Endometrial microvascular endothelial cells (primary cell): ENCODE data around the gene MISFA. TPM values are rescaled to one million over a fixed set of nuclear protein-coding genes. Genes with fewer than 3 reads are reported as not detected.
"Not testable (repeated sequence)": the region's sequence is repeated elsewhere in the genome, so short reads cannot be mapped to it uniquely, and the experiment has no call there.

Experiments
- in situ Hi-C: cut with HindIII; loops from 2 replicates; pipeline ENCODE4 v1.10.0; 2017; ENCODE audit warnings: low sequenced_read_pairs, low pct_unique_long_range_greater_than_20kb; ENCODE audit errors: inconsistent ontology term
- total RNA-seq: library from RNA; depleted of rRNA; stranded (reverse); fragments of >200 nt; gene quantifications from one replicate; pipeline ENCODE4 v1.2.3, GENCODE V29; 2015; ENCODE audit errors: inconsistent ontology term

MISFA gene
- 1.1 TPM for total RNA-seq

DNA sequence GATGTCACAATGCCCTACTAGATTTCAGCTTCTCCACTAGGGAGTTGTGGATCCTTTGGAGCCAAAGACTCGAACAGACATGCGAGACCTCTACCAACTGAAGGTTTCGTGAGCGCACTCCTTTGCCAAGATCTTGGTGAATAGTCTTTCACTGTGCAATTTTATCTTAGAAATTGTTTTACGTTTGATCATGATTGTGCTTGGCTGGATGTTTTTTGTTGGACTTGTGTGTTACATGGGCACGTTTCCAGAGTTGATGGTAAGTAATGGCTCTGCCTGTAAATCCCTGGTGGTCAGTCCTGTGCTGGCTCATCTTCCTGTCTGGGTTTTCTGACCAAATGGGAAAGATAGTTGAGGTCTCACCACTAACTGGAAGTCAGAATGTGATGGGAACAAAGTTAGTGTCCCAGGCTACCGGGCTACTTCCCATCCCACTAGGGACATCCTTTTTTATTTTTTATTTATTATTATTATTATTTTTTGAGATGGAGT is at the start of gene MISFA:
TSS of gene MISFA (plus strand) at position 51 of the 492 bp plus-strand sequence. CDS start at position 191, 140 bp downstream.
- in situ Hi-C loops, result no loop called here

GRCh38 chr11:18563090-18563730 is 36.4 kb upstream of the MISFA start:
- in situ Hi-C loops, result no loop called here

DNA sequence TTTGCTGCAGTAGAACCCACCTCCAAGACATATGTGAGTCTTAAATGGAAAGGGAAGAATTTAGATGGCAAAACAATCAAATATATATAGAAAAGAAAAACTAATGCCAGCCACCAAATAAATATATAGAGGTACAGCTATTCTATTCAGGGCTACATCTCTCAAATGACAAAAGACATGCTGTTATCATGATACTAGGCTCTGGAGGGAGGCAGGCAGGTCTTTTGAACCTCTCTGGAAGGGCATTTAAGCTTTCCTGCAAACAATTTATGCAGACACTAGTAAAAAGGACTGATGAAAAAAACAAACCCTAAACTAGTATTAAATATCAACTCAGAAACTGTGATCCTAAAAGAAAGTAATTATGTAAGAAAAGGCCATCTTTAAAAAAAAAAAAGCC is 35.4 kb upstream of the MISFA start:
- in situ Hi-C loops, result no loop called here

DNA sequence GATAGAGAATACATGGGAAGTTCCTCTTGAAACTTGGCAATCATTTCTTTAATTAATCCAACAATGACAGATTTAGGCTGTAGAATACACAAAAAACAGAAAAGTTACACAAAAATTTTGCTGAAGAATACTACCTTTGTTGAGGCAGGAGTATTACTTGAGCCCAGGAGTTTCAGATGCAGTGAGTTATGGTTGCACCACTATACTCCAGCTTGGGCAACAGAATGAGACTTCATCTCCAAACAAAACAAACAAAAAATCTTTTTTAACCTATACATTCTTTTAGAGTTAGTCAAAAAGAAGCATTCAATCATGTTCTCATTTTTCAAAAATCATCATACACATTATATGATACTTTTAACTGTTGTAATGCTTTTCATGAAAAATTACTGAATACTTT is 33.2 kb upstream of the MISFA start:
- in situ Hi-C loops, result no loop called here

- in situ Hi-C loops, result no loop called here
These were observed 32.5 kb upstream of the MISFA start for GRCh38 chr11:18567081-18567480.

- in situ Hi-C loops, result no loop called here
These were observed 24.2 kb upstream of the MISFA start for GRCh38 chr11:18575361-18575760.

- in situ Hi-C loops, result no loop called here
These were observed 20.5 kb upstream of the MISFA start for GRCh38 chr11:18578975-18579598.

- in situ Hi-C loops, result no loop called here
These were observed 19.3 kb upstream of the MISFA start for GRCh38 chr11:18580113-18580766.

GRCh38 chr11:18581825-18582224 is 17.8 kb upstream of the MISFA start:
- in situ Hi-C loops, result no loop called here

DNA sequence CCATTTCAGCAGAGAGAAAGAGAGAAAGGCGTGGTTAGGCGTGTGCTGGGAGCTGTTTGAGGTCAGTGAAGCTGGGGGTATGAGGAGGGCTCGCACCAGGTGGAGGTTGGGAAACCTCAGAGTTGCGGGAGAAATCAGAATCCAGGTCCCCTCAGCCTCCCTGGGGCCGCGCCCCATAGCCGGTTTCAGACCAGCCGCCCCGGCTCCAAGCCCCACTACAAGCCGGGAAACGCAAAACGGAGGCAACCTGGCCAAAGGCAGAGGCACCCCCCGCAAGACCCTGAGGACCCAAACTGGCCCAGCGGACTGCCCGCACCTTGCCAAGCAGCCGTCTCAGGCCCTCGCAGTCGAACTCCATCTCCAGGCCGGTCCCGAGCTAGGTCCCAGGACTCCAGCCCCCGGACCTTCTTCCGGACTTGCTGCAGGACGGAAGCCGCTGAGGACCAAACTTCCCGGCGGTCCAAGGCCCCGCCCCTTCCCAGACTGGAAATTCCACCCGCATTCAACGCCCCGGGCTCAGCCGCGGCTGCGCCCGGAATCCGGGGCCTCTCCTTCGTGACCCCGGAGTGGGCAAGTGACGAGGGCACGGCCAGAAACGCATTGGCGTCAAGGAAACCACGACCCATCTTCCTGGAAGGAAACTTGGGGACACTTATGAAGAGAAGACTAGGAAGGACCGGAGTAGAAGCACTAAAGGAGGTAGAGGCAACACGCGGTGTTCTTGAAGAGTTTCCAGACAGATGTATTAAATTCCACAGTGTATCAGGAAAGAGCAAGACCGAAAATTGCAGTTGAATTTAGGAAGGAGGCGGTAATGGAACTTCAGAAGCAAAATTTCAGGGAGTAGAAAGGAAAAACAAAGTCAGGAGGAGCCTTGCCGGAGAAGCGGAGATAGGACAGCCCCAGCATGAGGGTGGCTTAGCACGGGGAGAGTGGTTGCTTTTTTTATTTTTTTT is 11.0 kb upstream of the MISFA start, which contains the start of gene UEVLD:
TSS of gene UEVLD (minus strand) at position 438 of the 956 bp plus-strand sequence. CDS start at position 358, 80 bp downstream.
- in situ Hi-C loops, result no loop called here

- in situ Hi-C loops, result no loop called here
These were observed 9.0 kb upstream of the MISFA start for GRCh38 chr11:18590571-18590970.

GRCh38 chr11:18594088-18594487 is 5.5 kb upstream of the MISFA start:
- in situ Hi-C loops, result not testable (repeated sequence)

- in situ Hi-C loops, result no loop called here
These were observed 4.4 kb upstream of the MISFA start for GRCh38 chr11:18594999-18595749.

GRCh38 chr11:18600915-18601569 is 1.5 kb downstream of the MISFA start:
- in situ Hi-C loops, result no loop called here

- in situ Hi-C loops, result no loop called here
These were observed 8.8 kb downstream of the MISFA start for GRCh38 chr11:18608376-18608775.

DNA sequence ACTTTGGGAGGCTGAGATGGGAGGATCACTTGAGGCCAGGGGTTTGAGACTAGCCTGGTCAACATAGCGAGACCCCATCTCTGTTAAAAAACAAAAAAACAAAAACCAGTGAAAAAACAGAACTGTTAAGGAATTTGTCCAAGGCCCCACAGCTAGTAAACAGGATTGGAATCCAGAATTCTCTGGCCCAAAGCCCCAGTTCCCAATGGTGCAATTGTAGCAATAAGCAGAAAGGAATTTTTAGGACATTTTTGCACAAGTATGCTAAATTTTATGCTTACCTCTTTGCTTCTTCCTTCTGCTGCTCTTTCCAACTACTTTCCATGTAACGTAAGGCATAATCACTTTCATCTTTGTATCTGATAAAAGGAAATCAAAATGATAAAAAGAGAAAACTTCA is 11.6 kb downstream of the MISFA start:
- in situ Hi-C loops, result no loop called here

DNA sequence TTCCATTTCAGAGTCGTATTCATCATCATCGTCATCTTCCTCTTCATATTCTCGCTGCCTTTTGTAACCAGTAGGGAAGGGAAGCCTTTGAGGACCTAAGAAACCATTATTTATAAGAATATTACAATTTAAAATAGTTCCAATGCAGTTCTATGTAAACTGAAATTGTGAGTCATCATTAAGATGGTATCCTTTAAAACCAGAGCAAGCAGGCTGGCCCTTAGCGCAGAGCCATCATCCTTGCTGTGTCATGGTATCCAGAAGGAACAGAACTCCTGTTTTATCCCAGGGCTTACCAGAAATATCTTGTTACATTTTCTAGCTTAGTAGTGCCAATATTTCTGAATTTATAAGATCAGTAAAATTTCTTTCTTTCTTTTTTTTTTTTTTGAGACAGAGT is 12.8 kb downstream of the MISFA start:
- in situ Hi-C loops, result no loop called here

DNA sequence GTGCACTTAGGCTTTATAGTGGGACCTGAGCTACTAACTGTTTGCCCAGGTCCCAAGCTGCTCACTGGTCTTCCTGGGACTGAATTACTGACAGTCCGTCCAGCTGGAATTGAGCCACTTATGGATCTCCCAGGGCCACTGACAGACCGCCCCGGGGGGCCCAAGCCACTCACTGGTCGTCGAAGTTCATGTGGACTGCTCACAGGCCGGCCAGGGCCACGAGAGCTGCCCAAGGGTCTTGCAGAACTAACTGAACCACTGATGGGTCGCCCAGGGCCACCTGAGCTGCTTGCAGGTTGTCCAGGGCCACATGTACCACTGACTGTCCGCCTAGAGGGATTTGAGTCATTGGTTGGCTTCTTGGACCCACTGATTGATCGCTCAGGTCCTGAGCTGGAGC is 15.1 kb downstream of the MISFA start:
- in situ Hi-C loops, result no loop called here
